Right forelimb (tissue), 1 donor: ENCODE measurements around the gene HNF4A.

Experiments
- DNase-seq: peaks from one replicate; pipeline ENCODE4 v3.0.0-alpha.2; 2018

Gene HNF4A

DNA sequence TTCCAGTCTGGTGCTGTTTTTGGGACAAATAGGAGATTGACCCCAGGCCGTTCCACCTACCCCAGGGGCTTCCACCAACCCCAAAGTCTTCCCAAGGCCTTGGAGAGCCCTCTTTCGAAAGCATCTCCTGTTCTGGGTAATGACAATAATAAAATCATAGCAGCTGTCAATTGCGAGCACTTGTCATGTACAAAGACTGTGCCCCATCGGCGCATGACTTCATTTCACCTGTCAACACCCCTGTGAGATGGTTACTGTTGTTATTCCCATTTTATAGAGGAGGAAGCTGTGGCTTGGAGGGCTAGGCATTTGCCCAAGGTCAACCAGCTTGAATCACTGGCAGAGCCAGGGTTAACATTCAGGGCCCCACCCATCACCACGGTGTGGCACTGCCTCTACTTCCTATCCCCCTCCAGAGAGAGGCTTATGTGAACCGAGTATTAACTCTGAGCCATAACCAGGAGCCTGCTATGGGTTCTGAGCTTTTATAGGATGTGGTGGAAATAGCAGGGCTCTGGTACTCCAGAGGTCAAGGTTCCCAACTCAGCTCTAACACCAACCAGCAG, 51.2 kb downstream of the HNF4A start:
- no peak for DNase-seq

DNA sequence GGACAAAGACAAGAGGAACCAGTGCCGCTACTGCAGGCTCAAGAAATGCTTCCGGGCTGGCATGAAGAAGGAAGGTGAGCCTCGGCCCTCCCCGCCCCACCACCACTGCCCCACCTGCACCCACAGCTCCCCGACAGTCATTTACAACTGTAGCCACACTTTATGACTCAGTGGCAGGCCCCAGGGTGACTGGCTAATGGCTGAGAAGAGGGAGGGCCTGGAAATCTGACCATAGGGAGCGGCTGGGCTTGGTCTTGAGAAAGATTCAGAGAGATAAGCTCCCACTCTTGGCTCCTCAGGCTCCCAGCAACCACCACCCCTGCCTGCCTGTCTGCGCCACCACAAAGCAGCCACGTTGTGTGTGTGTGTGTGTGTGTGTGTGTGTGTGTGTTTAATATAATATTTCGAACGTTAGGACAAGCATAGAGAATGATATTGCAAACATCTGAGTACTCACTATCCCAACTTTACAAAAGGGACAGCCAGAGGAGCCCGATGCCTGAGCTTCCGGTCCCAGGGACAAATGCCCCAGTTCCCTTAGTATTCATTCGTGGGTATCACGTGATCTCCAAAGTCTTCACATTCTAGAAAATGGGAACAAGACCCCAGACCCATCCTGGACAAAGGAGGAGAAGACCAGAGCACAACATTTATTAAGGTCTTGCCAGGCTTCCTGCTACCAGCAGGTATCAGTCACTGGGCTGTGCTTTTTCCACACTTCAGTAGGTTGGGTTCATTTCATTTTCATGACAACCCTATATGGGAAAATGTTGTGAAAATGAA, 52.1 kb downstream of the HNF4A start:
- DNase-seq: no peak

- DNase-seq: no peak
Measured at GRCh38 chr20:44409132-44409600, 53.7 kb downstream of the HNF4A start.

DNA sequence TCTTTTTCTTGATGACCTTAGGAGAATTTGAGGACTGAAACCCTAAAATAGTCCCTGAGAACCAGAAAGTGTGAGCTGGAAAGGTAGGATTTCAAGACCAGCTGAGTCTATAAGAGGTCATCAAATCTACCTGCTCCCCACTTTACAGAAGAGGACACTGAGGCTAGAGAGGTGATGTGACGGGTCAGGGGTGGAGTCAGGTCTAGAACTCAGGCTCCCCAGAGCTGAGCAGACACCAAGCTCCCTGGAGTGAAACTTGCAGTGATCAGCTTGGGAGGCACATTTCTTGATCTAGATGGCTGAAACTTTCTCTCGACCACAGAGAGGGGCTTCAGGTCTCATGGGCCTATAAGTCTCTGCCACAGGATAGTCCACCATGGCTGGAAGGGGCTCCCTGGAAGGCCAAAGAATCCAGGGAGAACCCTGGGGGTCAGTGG, 55.1 kb downstream of the HNF4A start:
- DNase-seq: no peak

- DNase-seq: no peak
Measured at GRCh38 chr20:44411020-44411756, 55.7 kb downstream of the HNF4A start.

DNA sequence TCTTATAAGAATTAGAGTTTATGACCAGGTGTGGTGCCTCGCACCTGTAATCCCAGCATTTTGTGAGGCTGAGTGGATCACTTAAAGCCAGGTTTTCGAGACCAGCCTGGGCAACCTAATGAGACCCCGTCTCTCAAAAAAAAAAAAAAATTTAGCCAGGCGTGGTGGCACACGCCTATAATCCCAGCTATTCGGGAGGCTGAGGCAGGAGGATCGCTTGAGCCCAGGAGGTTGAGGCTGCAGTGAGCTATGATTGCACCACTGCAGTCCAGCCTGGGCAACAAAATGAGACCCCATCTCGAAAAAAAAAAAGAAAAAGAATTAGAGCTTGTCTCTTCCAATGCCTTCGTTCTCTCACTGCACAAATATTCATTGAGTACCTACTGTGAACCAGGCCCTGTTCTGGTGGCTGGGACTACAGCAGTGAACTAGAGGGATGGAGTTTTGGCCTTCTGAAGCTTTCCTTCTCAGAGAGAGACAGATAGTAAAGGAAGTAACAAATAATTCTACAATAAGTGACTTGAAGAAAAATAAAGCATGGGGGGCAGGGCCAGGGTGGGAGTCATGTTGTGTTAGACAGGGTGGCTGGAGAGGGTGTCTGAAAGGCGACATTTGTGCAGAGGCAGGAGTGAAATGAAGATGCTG, 56.4 kb downstream of the HNF4A start:
- DNase-seq: no peak

DNA sequence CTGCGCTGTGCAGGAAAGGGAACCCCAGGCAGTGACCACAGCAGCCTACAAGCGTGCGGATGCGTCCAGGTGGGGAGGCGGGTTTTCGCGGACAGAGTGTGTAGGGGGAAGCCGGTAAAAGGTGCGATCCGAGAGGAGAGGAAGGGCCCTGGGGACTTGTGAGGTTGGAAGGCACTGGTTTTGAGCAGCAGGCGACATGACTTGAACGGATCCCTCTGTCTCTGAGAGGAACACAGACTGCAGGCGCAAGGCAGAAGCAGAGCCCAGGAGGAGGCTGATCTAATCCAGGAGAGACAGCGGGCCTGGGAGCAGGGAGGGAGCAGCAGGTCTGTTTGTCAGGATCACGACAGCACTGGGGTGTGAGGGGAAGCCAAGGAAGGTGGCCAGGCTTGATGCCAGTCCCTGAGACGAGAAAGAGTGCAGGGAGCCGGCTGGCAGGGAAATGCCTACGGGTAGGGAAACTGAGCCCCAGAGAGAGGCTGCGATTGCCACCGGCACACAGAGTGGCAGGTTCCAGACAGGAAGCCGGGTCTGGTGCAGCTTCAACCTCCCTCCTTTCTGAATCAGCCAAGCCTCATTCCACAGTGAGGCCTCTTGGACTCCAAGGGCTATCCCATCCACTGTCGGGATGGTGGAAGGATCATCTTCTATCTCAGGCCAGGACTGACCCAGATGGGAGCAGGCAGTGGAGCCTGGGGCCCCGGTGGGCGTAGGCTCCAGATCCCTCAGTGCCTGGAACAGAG, 57.1 kb downstream of the HNF4A start:
- no peak for DNase-seq

DNA sequence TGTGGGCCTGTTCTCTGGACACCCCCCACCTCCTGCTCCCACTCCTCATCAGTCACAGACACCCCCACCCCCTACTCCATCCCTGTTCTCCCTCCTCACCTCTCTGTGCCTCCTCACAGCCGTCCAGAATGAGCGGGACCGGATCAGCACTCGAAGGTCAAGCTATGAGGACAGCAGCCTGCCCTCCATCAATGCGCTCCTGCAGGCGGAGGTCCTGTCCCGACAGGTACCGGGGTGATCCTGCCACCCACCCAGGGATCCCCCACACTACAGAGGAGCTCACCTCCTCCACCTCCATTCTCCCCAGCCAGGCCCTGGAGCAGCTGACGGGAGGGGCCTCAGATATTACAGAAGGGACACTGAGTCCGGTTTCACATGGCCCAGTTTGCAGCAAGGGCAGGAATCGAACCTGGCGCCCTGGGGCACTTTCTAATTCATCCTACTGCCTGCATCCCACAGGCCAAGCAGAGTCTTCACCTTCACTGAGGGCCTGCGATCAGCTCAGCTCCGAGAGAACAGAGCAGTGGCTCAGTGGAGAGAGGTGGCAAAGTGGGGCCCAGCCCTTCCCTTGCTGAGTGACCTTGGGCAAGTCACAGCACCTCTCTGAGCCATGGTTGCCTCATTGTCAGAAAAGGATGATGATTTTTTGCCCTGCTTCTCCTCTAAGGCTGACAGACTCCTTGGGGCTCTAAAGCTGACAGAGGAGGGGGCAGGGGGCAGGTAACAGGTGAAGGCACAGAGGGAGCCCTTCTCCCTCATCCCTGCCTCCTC, 58.3 kb downstream of the HNF4A start:
- DNase-seq: no peak

DNA sequence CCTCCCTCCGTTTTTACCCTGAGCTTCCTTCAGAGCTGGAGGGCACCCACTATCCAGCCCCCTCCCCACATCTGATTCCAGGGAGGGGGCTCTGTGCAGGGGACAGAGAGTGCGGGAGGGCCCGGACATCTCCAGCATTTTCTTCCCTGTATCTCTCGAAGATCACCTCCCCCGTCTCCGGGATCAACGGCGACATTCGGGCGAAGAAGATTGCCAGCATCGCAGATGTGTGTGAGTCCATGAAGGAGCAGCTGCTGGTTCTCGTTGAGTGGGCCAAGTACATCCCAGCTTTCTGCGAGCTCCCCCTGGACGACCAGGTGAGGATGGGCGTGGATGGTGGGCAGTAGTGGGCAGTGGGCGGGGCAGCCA, 58.8 kb downstream of the HNF4A start:
- DNase-seq: no peak

DNA sequence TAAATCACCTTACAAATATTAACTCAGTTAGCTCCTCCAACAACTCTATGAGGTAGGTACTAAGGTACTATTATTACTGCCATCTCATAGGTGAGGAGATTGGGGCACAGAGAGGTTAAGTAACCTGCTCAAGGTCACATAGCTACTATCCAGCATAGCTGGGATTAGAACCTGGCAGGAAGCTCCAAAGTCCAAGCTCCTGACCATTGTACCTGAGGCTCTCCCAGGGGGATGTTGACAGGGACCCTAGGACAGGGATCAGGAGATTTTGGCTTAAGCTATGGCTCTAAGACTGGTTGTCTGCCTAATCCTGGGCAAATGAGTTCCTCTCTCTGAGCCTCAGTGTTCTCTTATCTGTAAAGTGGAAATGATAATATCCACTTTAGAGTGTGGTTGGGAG, 59.3 kb downstream of the HNF4A start:
- DNase-seq: no peak

DNA sequence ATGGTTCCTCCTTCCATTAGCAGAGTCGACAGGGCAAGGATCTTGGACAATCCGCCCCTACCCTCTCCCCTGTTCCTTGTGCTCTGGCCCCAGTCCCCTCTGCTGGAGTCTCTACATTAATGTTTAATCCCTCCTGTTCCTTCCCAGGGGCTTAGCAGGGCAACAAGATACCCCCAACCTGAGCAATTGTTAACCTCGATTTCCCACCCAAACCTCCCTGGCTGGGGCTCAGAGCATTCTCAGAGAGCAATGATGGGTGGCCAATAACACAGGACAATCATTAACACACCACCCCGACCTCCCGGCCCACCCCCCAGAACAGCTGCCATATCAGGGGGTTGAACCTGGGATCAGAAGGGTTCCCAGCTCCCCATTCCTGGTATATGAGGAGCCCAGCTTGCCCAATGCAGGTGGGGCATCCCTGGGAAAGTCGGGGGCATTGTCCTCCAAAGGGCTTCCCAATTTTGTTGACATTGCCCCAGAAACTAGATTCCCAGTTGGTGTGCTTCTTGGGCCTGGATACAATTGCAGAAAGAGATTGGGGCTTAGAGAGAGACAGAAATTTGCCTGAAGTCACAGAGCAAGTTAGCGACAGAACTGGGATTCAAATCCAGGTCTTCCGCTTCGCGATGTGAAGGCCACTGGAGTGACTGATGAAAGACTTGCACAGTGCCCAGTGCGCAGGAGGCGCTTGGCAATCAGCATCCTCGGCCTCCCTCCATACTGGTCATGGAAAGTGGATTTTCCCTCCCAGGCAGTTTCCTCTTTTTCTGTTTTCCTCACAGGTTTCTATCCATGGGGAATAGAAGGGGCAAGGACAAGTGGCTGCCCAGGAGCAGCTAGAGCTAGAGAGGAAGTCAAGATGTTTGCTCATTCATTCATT, 60.6 kb downstream of the HNF4A start:
- DNase-seq: no peak

- DNase-seq: no peak
Measured at GRCh38 chr20:44418069-44418905, 62.8 kb downstream of the HNF4A start.

DNA sequence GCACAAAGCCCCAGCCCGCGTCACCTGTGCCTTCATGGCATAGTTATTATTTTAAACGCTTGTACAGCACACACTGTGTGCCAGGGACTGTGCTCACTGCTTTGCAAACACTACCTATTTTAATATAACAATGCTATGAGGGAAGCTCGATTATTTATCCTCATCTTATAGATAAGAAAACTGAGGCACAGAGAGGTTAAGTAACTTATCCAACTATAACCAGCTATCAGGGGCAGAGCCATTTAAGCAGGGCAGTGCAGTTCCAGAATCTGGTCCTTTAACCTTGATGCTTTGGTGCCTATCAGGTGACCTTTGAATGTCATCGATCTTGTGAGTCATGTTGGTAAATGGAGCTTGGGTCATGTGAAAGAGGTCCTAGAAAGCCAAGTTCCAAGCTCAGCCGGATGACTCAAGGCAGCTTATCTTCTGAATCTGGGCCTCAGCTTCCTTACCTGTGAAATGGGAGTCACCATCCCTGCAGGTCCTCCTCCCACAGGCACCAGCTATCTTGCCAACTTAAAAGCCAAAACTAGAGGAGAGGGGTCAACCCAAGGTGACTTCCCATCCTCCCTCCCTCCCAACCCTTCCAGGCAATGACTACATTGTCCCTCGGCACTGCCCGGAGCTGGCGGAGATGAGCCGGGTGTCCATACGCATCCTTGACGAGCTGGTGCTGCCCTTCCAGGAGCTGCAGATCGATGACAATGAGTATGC, 63.8 kb downstream of the HNF4A start:
- DNase-seq: no peak

GRCh38 chr20:44420497-44420896, 65.0 kb downstream of the HNF4A start:
- no peak for DNase-seq

DNA sequence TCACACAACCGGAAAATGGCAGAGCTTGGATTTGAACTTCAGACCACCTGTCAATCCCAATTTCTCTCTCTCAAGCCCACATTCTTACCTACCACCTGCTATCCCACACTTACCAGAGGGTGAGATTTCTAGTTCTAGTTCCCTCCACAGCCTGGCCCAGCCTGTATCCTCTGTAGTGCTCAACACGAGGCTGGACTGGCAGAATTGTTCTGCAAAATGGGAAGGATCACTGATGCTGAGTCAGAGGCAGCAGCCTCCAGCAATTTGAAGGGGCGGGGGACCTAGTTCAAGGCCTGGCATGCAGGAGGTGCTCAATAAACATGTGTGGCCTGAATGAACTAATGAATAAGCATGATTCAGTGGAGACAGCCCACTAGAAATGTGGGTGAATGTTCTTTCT, 66.6 kb downstream of the HNF4A start:
- DNase-seq: no peak

DNA sequence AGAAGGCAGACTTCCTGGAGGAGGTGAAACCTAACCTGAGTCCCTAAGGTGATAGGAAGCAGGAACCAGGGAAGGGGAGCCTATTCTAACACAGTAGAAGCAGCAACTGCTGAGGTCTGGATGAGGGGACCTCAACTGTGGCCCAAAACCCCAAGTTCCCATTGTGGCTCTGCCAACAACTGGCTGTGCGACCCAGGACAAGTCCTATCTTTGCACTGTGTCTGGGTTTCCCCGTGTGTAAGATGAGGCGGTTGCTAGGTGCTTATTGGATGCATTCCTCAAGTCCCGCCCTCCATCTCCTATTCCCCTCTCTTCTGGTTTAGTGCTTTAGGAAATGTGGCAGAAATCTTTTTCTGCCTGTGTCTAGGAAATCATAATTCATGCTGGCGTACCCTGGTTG, 68.0 kb downstream of the HNF4A start:
- DNase-seq: no peak

DNA sequence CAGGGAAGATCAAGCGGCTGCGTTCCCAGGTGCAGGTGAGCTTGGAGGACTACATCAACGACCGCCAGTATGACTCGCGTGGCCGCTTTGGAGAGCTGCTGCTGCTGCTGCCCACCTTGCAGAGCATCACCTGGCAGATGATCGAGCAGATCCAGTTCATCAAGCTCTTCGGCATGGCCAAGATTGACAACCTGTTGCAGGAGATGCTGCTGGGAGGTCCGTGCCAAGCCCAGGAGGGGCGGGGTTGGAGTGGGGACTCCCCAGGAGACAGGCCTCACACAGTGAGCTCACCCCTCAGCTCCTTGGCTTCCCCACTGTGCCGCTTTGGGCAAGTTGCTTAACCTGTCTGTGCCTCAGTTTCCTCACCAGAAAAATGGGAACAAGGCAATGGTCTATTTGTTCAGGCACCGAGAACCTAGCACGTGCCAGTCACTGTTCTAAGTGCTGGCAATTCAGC, 68.6 kb downstream of the HNF4A start:
- DNase-seq: no peak

GRCh38 chr20:44425923-44426322, 70.4 kb downstream of the HNF4A start:
- DNase-seq: no peak
